Muscle of back (tissue), 11 donors: ENCODE results near the gene CCT8. TPM values are rescaled to one million over a fixed set of nuclear protein-coding genes. Genes with fewer than 3 reads are reported as not detected.

Source experiments
- DNase-seq, 3 donors: peaks; one replicate each; pipeline versions ENCODE4 v3.0.0 to v3.0.0-alpha.2; 2013
- polyA plus RNA-seq, 10 donors: library from polyadenylated mRNA; unstranded; fragments of 120-200 nt; gene quantifications; one replicate each; pipeline ENCODE4 v1.2.1, GENCODE V29; 2013; ENCODE audit not compliant: insufficient read length in 10 of 10

CCT8 gene
- polyA plus RNA-seq, 10 donors, result 148 to 185 (median 167) TPM

- DNase-seq, result peak in 1 of 3 donors; percentile 34
Measured at GRCh38 chr21:29078869-29079767, 5.7 kb upstream of the CCT8 start.

- DNase-seq, result peak; percentile 28 to 59 (median 36)
Measured at GRCh38 chr21:29077651-29078090, 4.2 kb upstream of the CCT8 start.

GRCh38 chr21:29076731-29077640, 3.5 kb upstream of the CCT8 start:
- DNase-seq, result peak in 2 of 3 donors; percentile 20 to 70

- no peak for DNase-seq
Measured at GRCh38 chr21:29075706-29076466, 2.4 kb upstream of the CCT8 start.

- DNase-seq, result no peak
Measured at GRCh38 chr21:29074783-29075182, 1.3 kb upstream of the CCT8 start.

- no peak for DNase-seq
Measured at GRCh38 chr21:29074007-29074376, 544 bp upstream of the CCT8 start.

GRCh38 chr21:29072873-29073221, 601 bp downstream of the CCT8 start:
- DNase-seq, result peak in 1 of 3 donors; percentile 21

- DNase-seq, result no peak
Measured at GRCh38 chr21:29064850-29065481, 8.5 kb downstream of the CCT8 start.

- DNase-seq, result no peak
Measured at GRCh38 chr21:29056538-29057050, 16.9 kb downstream of the CCT8 start.

GRCh38 chr21:29056005-29056404, 17.4 kb downstream of the CCT8 start:
- DNase-seq, result peak in 1 of 3 donors; percentile 4

- no peak for DNase-seq
Measured at GRCh38 chr21:29055080-29055479, 18.4 kb downstream of the CCT8 start.

- no peak for DNase-seq
Measured at GRCh38 chr21:29053656-29054055, 19.8 kb downstream of the CCT8 start.

- no peak for DNase-seq
Measured at GRCh38 chr21:29053011-29053553, 20.4 kb downstream of the CCT8 start.

GRCh38 chr21:29052224-29052623, 21.2 kb downstream of the CCT8 start:
- no peak for DNase-seq

GRCh38 chr21:29034678-29035077, 38.8 kb downstream of the CCT8 start:
- DNase-seq, result no peak

GRCh38 chr21:29033871-29034270, 39.6 kb downstream of the CCT8 start:
- DNase-seq, result no peak

GRCh38 chr21:29033301-29033700, 40.1 kb downstream of the CCT8 start:
- DNase-seq, result no peak

- no peak for DNase-seq
Measured at GRCh38 chr21:29030909-29031308, 42.5 kb downstream of the CCT8 start.

- DNase-seq, result no peak
Measured at GRCh38 chr21:29029524-29029923, 43.9 kb downstream of the CCT8 start.

- no peak for DNase-seq
Measured at GRCh38 chr21:29025328-29025713, 48.1 kb downstream of the CCT8 start.
